ENCODE measurements around the gene ATOH8.

ATOH8 gene

DNA sequence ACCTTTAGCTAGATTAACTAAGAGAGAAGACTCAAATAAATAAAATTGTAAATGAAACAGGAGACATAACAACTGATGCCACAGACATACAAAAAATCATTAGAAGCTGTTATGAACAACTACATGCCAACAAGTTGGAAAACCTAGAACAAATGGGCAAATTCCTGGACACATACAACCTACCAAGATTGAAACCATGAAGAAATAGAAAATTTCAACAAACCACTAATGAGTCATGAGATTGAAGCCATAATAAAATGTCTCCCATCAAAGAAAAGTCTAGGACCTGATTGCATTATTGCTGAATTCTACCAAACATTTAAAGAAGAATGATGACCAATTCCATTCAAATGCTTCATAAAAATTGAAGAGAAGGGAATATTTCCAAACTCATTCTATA, 80.7 kb downstream of the ATOH8 start:
- no peak for DNase-seq
